Esophagus mucosa (tissue), 1 donor: Measurements from ENCODE around the gene CD163L1. TPM values are rescaled to one million over a fixed set of nuclear protein-coding genes. Genes with fewer than 3 reads are reported as not detected.
A peak's percentile ranks its signal among the peaks of the same experiment; 100 is the strongest.
"Not testable (repeated sequence)": the region's sequence is repeated elsewhere in the genome, so short reads cannot be mapped to it uniquely, and the experiment has no call there.

Experiments used
- ATAC-seq: fragments of 200-7000 bp; cut with Tn5 transposase; one replicate; pipeline ENCODE4 v1.9.1; 2020
- total RNA-seq: library from RNA; stranded (reverse); gene quantifications from one replicate; pipeline ENCODE4 v1.2.4, GENCODE V29; 2023
- donor health status: DM: yes; HTN: yes; CAD: no.

Gene CD163L1
- total RNA-seq, 1 donor from 2014 or later: 0.60 TPM

DNA sequence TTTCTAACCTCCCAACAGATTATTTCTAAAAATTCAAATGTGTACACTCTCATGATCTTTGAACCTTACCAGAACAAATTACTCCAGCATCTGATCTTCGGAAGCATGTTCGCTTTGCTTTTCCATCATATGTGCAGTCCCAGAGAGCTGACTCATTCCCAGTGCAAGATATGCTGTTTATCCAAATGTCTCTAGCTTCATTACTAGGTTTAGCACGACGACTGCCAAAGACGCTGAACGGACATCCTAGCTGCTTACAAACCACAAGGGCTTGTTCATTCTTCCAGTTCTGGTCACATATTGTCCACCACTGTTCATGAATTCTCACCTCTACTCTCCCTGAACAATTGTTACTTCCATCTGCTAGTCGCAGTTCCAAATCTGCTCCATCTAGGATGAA, 40.5 kb downstream of the CD163L1 start:
- no peak for ATAC-seq

DNA sequence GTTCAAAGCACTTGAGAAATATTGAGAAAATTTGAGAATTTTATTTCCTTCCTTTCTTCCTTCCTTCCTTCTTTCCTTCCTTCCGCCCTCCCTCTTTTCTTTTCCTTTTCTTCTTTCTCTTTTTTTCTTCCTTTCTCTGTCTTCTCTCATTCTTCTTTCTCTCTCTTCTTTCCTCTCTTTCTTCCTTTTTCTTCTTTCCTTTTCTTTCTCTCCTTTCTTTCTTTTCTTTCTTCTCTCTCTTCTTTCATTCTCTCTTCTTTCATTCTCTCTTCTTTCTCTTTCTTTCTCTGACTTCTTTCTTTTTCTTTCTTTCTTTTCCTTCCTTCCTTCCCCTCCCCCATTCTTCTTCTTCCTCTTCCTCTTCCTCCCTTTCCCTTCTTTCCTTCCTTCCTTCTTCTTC, 44.9 kb downstream of the CD163L1 start:
- ATAC-seq: no peak

DNA sequence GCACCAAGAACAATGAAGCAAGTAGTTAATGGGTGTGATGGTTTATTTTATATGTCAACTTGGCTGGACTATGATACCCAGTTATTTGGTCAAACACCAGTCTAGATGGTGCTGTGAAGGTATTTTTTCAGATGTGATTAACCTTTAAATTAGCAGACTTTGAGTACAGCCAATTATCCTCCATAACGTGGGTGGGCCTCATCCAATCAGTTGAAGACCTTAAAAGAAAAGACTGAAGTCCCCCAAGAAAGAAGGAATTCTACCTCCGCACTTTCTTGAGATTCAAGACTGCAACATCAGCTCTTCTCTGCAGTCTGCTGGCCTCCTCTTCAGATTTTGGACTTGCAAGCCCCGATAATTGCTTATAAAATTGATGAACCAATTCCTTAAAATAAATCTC, 47.5 kb downstream of the CD163L1 start:
- no peak for ATAC-seq

DNA sequence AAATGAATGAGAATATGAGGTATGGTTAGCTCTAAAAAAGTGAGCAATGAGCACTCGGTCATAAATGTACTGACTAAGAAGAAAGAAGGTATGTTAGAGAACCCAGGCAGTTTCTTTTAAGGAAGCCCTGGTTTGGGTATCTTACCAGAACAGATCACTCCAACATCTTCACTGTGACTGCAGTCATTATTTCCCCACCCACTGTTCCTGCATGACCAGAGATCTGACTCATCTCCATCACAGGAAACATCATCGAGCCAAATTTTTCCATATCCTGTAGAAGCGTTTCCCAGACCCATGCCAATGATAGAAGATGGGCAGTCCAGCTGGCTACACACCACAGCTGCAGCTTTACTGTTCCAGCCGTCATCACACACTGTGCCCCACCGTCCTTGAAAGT, 48.0 kb downstream of the CD163L1 start:
- ATAC-seq: no peak

DNA sequence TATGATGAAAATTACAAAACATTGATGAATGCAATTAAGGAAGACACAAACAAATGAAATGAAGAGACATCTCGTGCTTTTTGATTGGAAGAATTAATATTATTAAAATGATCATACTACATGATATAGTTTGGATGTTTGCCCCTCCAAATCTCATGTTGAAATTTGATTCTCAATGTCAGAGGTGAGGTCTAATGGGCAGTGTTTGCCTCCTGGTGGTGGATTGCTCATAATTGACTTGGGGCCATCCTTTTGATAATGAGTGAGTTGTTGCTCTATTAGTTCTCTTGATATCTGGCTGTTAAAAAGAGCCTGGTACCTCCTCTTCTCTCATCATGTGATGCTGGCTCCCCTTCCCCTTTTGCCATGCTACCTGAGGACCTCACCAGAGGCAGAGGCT, 56.7 kb downstream of the CD163L1 start:
- no peak for ATAC-seq

DNA sequence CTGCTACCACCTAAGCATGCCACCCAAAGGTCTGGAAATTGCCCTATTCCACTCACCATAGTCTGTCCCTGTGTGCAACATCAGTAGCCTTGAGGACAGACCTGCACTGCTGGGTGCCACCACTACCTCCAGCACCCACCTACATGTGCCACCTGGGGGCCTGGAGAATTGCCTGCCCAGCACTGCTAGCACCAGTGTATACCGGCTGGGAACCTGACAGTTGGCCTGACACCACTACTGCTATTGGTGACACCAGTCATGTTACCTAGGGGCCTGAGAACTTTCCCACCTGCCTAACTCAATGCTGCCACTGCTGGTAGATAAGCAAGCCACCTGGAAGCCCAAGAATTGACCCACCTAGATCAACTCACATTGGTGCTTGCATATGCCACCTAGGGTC, 60.8 kb downstream of the CD163L1 start:
- ATAC-seq: no peak

DNA sequence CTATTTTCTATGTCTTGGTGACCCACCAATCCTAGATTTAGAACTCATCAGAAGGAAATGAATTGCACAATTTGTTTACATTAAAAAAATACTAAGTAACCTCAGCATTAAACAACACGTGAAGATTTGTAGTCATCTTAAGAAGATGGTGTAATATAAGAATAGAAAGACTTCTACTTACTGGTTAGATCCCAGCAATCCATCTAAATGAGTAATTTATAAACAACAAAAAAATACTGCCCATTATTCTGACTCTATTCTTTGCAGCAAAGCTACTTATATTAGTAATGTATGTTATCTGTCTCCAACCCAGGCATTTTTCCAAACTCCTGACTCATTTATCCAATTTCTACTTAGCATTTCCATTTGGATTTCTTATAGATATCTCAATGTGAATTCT, 67.8 kb downstream of the CD163L1 start:
- no peak for ATAC-seq

DNA sequence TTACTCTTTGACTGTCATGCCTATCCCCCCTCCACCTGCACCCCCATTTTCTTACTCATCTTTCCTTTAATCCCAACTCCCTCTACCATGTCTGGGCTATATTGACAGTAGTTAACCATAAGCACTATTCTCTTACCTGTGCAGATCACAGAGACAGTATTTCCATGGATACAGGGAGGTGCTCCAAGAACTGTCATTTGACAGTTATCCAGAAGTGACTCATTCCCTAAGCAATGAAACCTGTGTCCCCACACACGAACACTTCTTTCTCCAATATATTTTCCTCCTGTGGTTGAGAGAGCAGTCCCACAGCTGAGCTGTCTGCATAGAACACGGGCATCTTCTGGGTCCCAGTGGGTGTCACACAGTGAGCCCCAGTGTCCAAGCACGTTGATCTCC, 68.8 kb downstream of the CD163L1 start:
- no peak for ATAC-seq

DNA sequence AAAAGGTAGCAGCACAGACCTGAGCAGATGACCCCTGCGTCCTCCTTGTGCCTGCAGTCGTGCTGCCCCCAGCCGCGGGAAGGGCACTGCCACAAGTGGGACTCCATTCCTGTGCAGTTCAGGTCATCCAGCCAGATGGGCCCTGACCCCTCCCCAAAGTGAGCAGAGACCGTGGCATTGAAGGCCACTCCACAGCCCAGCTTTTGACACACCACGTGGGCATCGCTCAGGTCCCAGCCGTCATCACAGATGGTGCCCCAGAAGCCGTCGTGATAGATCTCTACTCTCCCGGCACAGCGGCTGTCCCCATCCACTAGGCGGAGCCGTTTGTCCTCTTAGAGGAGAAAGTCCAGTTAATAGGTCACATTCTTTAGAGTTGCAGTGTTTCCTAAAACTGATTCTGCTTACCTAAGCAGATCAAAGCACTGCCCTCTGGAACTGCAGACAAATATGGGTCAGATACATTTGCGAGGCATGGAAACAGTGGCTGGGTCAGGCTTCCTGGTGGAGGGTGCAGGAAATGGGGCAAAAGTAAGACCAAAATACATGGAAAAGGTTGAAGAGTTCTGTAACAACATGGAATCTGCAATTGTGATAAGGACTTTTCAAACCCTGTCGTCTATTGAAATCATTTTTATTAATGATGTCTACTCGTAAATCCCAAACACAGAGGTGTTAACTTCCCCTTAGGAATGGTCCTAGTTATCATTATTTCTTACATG, 69.4 kb downstream of the CD163L1 start:
- ATAC-seq: no peak

DNA sequence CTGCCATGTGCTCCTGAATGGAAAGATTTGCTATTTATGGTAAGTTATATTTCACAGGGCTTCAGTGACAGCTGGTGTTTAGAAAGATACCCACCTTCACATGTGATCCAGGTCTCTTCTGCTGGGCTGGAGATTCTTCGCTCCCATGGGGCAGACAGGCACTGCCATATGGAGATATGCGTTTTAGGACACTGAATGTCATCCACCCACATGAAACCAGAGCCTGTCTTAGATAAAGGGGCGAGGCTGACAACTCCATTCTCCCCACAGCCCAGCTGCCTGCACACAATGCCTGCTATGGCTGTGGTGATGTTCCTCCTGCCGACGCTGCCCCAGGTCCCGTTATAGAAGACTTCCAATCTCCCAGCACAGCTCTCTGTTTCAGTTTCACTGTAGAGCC, 70.7 kb downstream of the CD163L1 start:
- no peak for ATAC-seq

DNA sequence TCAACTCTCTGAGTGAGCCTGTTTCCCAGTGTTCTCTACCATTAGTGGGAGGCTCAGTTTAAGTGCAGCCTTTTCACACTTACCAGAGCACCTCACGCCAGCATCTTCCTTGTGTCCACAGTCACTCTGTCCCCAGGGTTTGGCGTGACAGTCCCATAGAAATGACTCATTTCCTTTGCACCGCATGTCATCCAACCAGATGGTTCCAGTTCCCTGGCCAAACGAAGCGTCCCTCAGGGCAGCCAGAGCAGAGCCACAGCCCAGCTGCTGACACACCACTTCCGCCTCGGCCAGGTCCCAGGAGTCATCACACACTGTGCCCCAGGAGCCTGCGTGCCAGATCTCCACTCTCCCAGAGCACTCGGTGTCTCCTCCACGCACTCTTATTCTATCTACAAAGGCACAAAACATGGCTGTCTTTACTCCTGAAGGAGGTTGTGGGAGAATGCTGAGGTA, 74.7 kb downstream of the CD163L1 start:
- peak; percentile 85 for ATAC-seq

DNA sequence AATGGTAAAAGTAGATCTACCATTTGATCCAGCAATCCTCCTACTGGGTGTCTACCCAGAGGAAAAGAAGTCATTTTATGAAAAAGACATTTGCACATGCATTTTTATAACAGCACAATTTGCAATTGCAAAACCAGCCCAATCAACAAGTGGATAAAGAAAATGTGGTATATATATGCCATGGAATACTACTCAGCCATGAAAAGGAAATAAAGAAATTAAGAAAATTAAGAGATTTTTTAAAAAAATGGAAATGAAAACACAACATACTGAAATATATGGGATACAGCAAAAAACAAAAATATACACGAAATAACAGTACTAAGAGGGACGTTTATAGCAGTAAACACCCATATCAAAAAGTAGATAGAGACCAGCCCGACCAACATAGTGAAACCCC, 81.2 kb downstream of the CD163L1 start:
- no peak for ATAC-seq

DNA sequence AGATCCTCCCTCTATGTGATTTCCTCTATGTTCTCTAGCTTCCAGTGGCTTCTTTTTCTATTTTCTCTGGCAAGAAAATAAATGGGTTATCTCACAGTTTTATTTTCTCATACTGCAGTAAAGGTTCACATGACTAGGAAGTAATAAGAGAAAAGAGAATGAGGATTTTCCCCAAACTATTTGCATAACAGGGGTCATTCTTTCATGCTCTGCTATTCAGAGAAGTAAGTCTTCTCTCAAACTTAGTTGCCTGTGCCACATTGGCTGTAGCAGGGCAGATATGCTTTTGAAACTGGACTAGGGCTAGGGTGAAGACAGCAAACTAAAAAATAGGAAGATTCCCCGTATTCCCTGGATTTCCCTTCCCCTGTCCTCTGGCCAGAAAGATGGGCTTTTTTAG, 82.7 kb downstream of the CD163L1 start:
- ATAC-seq: no peak

DNA sequence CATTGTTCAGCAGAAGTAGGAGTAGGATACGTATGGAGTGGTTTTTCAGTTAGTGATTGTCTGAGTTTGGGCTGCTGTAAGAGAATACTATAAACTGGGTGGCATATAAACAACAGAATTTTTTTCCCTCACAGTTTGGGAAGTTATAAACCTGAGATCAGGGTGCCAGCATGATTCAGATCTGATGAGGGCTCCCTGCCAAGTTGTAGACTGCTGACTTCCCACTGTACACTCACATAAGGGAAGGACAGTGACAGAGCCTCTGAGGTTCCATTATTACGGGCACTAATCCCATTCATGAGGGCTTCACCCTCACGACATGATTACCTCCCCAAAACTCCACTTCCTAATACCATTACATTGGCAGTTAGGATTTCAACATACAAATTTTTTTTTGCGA, 89.4 kb downstream of the CD163L1 start:
- no peak for ATAC-seq

DNA sequence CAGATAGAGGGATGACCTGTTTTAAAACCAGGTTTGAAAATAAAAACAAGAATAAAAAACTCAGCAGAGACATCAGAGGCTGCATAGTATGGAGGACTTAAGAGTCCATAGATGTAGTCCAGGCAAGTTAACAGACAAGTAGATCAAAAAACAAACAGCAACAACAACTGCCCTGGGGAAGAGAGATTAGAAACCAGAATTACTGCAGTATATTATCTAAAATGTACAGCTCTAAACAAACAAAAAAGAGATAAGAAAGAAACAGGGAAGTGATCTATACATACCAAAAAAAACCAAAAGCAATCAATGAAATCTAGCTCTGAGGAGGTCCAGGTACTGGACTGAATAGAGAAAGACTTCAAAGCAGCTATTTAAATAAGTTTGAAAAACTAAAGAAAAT, 91.3 kb downstream of the CD163L1 start:
- ATAC-seq: no peak

DNA sequence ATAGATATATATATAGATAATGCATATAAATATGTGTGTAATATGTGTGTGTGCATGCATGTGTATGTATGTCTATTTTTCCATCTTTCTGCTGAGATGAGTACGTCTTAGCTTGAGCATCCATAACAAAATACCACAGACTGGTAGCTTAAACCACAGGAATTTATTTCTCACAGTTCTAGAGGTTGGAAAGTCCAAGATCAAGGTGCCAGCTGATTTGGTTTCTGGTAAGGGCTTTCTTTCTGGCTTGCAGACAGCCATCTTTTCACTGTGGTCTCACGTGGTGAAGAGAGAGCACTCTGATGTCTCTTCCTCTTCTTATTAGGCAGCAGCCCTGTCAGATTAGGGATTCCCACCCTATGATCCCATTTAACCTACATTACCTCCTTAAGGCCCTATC, 92.8 kb downstream of the CD163L1 start:
- no peak for ATAC-seq

DNA sequence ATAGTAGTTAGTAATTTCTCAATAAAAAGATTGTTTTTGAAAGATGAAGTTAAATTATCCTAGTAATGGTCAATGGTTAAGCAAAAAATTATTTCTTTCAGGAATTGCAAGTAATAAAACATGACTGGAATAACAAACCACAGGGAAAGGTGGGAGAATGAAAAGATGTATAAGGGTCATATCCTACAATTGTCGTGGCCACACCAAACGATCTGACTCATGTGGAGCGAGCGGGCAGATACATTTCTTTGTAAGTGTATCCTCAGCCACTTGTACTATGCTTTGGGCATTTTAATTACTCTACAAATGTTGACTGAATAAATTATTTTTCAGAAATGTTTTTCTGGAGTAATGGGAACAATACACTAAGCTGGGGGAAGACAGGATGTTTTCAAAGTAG, 94.5 kb downstream of the CD163L1 start:
- no peak for ATAC-seq

DNA sequence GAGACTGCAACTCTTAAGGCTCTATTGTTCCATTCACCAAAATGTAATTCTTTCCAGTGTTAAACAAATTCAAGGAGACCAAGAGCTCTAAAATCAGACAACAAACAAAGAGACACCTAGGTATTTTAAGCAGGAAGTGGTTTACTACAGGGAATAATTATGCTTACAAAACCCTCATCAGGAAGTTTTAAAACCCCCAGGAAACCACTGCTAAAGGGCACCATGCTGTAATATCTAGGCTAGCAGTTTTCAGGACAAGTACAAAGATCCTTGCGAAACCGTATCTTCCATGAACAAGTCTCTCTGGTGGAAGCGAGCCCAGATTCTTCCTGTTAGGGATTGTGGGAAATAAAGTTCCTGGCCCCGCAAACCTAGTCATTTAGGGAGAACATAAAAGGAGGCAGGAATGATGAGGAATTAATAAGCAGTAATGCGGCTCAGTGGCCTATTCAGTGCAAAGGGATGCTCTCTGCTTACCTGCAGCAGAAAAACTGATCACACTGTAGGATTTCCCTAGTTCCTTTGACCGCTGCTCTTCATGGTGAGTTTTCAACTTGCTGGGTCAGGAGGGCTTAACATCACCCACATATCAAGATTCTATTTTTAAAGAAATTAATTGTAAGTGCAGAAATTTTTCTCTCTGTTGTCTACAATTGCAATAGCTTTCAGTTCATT, 97.3 kb downstream of the CD163L1 start:
- no peak for ATAC-seq

DNA sequence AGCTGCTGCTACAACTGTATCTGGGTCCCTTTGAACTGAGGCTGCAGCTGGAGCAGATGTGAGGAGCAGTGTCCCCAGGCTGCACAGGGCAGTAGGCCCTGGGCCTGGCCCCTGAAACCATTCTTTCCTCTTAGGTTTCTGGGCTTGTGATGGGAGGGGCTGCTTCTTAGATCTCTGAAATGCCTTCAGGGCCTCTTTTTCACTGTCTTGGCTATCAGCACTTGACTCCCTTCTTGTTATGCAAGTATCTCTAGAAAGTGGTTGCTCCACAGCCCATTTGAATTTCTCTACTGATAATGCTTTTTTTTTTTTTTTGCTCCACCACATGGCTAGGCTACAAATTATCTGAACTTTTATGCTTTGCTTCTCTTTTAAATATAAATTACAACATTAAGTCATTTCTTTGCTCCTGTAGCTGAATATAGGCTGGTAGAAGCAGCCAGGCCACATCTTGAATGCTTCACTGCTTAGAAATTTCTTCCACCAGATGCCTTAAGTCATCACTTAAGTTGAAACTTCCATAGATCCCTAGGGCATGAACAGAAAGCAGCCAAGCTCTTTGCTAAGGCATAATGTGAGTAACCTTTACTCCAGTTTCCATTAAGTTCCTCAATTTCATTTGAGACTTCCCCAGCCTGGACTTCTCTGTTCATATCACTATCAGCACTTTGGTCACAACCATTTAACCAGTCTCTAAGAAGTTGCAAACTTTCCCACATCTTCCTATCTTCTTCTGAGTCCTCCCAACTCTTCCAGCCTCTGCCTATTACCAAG, 98.9 kb downstream of the CD163L1 start:
- ATAC-seq: no peak

DNA sequence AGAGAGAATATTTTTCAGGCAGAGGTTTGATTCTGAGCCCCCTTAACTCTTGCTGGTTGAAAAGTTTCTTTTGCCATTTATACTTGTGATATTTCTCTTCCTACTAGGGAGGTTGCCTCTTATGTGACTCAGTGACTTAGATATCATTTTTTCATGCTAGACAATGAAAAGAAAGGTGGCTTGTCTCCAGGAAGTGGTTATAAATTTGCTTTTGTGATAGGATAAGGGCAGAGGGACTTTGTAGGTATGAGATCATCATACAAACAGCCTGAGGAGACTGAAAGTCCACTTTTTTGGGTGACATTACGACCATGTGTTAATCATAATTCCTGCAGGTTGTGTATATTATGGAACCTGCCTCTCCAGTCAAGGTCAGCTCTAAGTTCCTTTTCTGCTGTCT, 104.3 kb downstream of the CD163L1 start:
- no peak for ATAC-seq

DNA sequence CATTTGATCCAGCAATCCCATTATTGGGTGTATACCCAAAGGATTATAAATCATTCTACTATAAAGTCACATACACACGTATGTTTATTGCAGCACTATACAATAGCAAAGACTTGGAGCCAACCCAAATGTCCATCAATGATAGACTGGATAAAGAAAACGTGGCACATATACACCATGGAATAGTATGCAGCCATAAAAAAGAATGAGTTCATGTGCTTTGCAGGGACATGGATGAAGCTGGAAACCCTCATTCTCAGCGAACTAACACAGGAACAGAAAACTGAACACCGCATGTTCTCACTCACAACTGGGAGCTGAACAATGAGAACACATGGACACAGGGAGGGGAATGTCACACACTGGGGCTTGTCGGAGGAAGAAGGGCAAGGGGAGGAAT, 106.2 kb downstream of the CD163L1 start:
- not testable (repeated sequence) for ATAC-seq

DNA sequence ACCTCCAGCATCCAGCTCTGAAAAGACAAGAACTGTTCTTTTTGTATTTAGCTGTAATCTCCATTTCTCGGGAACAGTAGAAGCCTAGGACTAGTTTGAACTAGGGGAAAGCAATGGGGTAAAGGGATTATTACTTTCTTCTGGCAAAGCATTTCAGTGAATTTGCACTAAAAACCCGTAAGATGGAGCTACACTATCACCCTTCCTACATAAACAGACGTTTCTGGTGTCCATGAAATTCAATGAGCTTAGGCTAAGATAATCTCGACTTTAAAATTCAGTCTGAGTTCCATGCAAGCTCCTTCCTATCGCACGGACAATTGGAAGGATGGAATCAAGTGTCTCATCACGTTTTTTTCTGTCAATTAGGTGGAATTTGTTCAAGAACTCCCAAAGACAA, 116.0 kb downstream of the CD163L1 start:
- no peak for ATAC-seq

DNA sequence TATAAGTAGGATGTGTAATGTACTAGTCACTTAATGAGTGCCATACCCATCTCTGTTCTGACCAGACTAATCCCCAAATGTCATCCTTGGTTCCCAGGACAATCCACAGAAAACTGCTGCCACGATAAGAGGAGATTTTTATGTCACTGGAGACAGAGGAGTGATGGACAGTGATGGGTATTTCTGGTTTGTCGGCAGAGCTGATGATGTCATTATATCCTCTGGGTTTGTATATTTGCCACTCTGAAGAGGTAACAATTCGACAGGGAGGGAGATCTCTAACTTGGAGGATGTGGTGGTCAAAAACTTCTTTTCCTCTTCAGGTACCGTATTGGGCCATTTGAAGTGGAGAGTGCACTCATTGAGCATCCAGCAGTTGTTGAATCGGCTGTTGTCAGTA, 119.8 kb downstream of the CD163L1 start:
- no peak for ATAC-seq

DNA sequence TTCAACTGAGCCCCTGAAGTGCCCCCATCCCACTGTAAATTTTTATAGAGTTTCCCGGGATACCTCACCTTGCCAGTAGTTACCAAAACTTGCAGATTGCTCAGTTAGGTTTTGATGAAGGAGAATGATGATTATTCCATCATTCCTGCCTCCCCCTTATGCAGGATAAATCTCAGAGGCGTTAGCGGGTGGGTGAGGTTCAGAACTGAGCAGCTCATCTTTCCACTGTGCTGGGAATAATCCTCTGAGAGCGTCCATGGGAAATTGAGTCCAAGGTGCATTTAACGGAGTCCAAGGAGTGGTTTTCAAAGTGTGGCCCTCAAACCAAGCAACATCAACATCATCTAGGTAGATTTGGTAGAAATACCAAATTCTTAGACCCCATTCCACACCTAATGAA, 121.4 kb downstream of the CD163L1 start:
- no peak for ATAC-seq
